GM23338 (cell line): Measurements from ENCODE around the gene ASPHD1. TPM values are rescaled to one million over a fixed set of nuclear protein-coding genes. Genes with fewer than 3 reads are reported as not detected.

Experiments
- ATAC-seq: fragments of 200-7000 bp; cut with Tn5 transposase; 3 replicates; pipeline ENCODE4 v1.9.1; 2020
- DNase-seq: peaks from one replicate; pipeline ENCODE4 v3.0.0-alpha.2; 2015; ENCODE audit warnings: low spot score
- H2AFZ ChIP-seq: fragments of 200-600 bp; sonication (generic); 2 replicates; pipeline ENCODE4 v1.8.0; 2016; ENCODE audit warnings: antibody characterized with exemption, mild to moderate bottlenecking, moderate library complexity
- H3F3A ChIP-seq: fragments of 200-600 bp; sonication (generic); replicated peaks from 2 replicates; pipeline ENCODE4 v1.8.0; 2017; ENCODE audit warnings: antibody characterized with exemption, mixed run types, low read depth
- H3K27ac ChIP-seq: fragments of 200-600 bp; sonication (generic); 2 replicates; pipeline ENCODE4 v1.6.1; 2016; ENCODE audit warnings: low read depth
- H3K27me3 ChIP-seq: fragments of 200-600 bp; sonication (generic); 2 replicates; pipeline ENCODE4 v1.8.0; 2016; ENCODE audit warnings: mild to moderate bottlenecking, mixed run types, moderate library complexity; ENCODE audit not compliant: insufficient read depth
- H3K36me3 ChIP-seq: fragments of 200-600 bp; sonication (generic); 2 replicates; pipeline ENCODE4 v1.8.0; 2016; ENCODE audit warnings: mild to moderate bottlenecking; ENCODE audit not compliant: insufficient read depth
- H3K4me1 ChIP-seq: fragments of 200-600 bp; sonication (generic); 2 replicates; pipeline ENCODE4 v1.8.0; 2016; ENCODE audit warnings: mild to moderate bottlenecking, moderate library complexity; ENCODE audit not compliant: insufficient read depth
- H3K4me2 ChIP-seq: fragments of 200-600 bp; sonication (generic); 2 replicates; pipeline ENCODE4 v1.7.1; 2017; ENCODE audit warnings: mixed run types
- H3K4me3 ChIP-seq: fragments of 200-600 bp; sonication (generic); 2 replicates; pipeline ENCODE4 v1.6.1; 2016; ENCODE audit warnings: mixed run types
- H3K79me2 ChIP-seq: fragments of 200-600 bp; sonication (generic); replicated peaks from 2 replicates; pipeline ENCODE4 v1.8.0; 2017; ENCODE audit warnings: mild to moderate bottlenecking; ENCODE audit not compliant: insufficient read depth
- H3K9me2 ChIP-seq: fragments of 200-600 bp; sonication (generic); 2 replicates; pipeline ENCODE4 v1.8.0; 2017; ENCODE audit not compliant: insufficient read depth
- H4K20me1 ChIP-seq: fragments of 200-600 bp; sonication (generic); replicated peaks from 2 replicates; pipeline ENCODE4 v1.8.0; 2017; ENCODE audit warnings: mild to moderate bottlenecking; ENCODE audit not compliant: insufficient read depth
- H3K27ac Mint-ChIP-seq: 2 replicates; pipeline ENCODE4 v1.8.0; 2020; ENCODE audit warnings: inconsistent platforms, mild to moderate bottlenecking, moderate library complexity, mixed read lengths
- H3K27me3 Mint-ChIP-seq: 3 replicates; pipeline ENCODE4 v1.8.0; 2022; ENCODE audit warnings: low read depth, mild to moderate bottlenecking, moderate library complexity, mixed read lengths, inconsistent platforms; ENCODE audit not compliant: insufficient read depth, poor library complexity
- H3K36me3 Mint-ChIP-seq: 3 replicates; pipeline ENCODE4 v1.8.0; 2021; ENCODE audit warnings: low read depth, mild to moderate bottlenecking, inconsistent platforms, moderate library complexity, mixed read lengths
- H3K4me1 Mint-ChIP-seq: 3 replicates; pipeline ENCODE4 v1.8.0; 2020; ENCODE audit warnings: mild to moderate bottlenecking, inconsistent platforms, mixed read lengths
- H3K4me3 Mint-ChIP-seq: 3 replicates; pipeline ENCODE4 v1.8.0; 2021; ENCODE audit warnings: moderate library complexity, mild to moderate bottlenecking, inconsistent platforms, mixed read lengths
- H3K9me3 Mint-ChIP-seq: 3 replicates; pipeline ENCODE4 v1.8.0; 2020; ENCODE audit warnings: moderate library complexity, mild to moderate bottlenecking, inconsistent platforms, mixed read lengths
- CREB1 ChIP-seq: fragments of 250-450 bp; sonication (Bioruptor Pico); IDR thresholded peaks from 2 replicates; pipeline ENCODE4 v1.5.0; 2020; ENCODE audit warnings: low read depth, mild to moderate bottlenecking, moderate library complexity
- CTCF ChIP-seq, 2 experiments: fragments of 200-600 bp in 1 of 2; sonication (generic) in 1 of 2; conservative IDR thresholded peaks; 2 replicates each; pipeline versions ENCODE4 v1.5.1 to v1.6.1; 2016 to 2017; ENCODE audit warnings: antibody characterized with exemption in 2 of 2, low read depth in 2 of 2, mild to moderate bottlenecking in 2 of 2, moderate library complexity in 1 of 2
- ETS1 ChIP-seq: IDR thresholded peaks from 2 replicates; pipeline ENCODE4 v1.6.1; 2016; ENCODE audit warnings: antibody characterized with exemption
- EZH2 ChIP-seq: fragments of 200-600 bp; sonication (generic); IDR thresholded peaks from one replicate; pipeline ENCODE4 v1.8.0; 2017; ENCODE audit warnings: antibody characterized with exemption, mild to moderate bottlenecking, low read depth; ENCODE audit not compliant: unreplicated experiment
- JUNB ChIP-seq: IDR thresholded peaks from one replicate; pipeline ENCODE4 v1.6.1; 2016; ENCODE audit warnings: antibody characterized with exemption; ENCODE audit not compliant: unreplicated experiment
- NANOG ChIP-seq: IDR thresholded peaks from 2 replicates; pipeline ENCODE4 v1.6.1; 2016; ENCODE audit warnings: antibody characterized with exemption, borderline replicate concordance
- POLR2AphosphoS5 ChIP-seq: IDR thresholded peaks from 2 replicates; pipeline ENCODE4 v1.6.1; 2016; ENCODE audit warnings: antibody characterized with exemption, low read depth
- REST ChIP-seq: IDR thresholded peaks from one replicate; pipeline ENCODE4 v1.6.1; 2018; ENCODE audit warnings: antibody characterized with exemption; ENCODE audit not compliant: unreplicated experiment
- STAT1 ChIP-seq: IDR thresholded peaks from one replicate; pipeline ENCODE4 v1.6.1; 2016; ENCODE audit warnings: antibody characterized with exemption; ENCODE audit not compliant: unreplicated experiment
- ZNF114 ChIP-seq: fragments of 250-450 bp; sonication (Bioruptor Pico); IDR thresholded peaks from 2 replicates; pipeline ENCODE4 v1.5.0; 2020; ENCODE audit warnings: mild to moderate bottlenecking, moderate library complexity
- polyA plus RNA-seq: library from polyadenylated mRNA; unstranded; fragments of >200 nt; fragmentation: Nextera tagmentation; extraction: Ambion mirVana; gene quantifications from 2 replicates; pipeline ENCODE4 v1.2.1, GENCODE V29; 2016
- total RNA-seq: library from RNA; depleted of rRNA; stranded (reverse); fragments of >200 nt; shearing (Covaris generic); gene quantifications from 2 replicates; pipeline ENCODE4 v1.2.3, GENCODE V29; 2014

The ASPHD1 gene
- total and polyA plus RNA-seq, 2 experiments from 2014 or later, result 15.5 to 20.6 TPM

- TF ChIP-seq EZH2, result no peak
- no peak for TF ChIP-seq REST
- no peak for TF ChIP-seq POLR2AphosphoS5
- no peak for TF ChIP-seq CREB1 (CRISPR knock-in tag)
- 0 out of 2 replicates have a peak, but pooled peaks cover 6% of the 10 kb centered on the region for H3F3A ChIP-seq
- peaks cover 18% of the 10 kb centered on the region for H3K36me3 Mint-ChIP-seq
- H4K20me1 ChIP-seq, result 0 out of 2 replicates have a peak, but pooled peaks cover 6% of the 10 kb centered on the region
- H3K4me3 ChIP-seq, result peak overlapping the region; percentile 97
- H3K27ac Mint-ChIP-seq, result no peak overlapping the region
- H3K36me3 ChIP-seq, result no peaks in the 10 kb centered on the region
- no peaks in the 10 kb centered on the region for H3K9me3 Mint-ChIP-seq
- H3K4me3 Mint-ChIP-seq, result peak overlapping the region; percentile 88
- peaks cover 18% of the 10 kb centered on the region for H3K27me3 Mint-ChIP-seq
- H2AFZ ChIP-seq, result no peak overlapping the region
- no peak for DNase-seq
- H3K27me3 ChIP-seq, result no peaks in the 10 kb centered on the region
- H3K4me1 ChIP-seq, result peaks cover 22% of the 10 kb centered on the region
- H3K27ac ChIP-seq, result no peak overlapping the region
- H3K4me1 Mint-ChIP-seq, result peaks cover 31% of the 10 kb centered on the region
- peaks cover 14% of the 10 kb centered on the region; the same call in 1 of the 2 replicates for H3K79me2 ChIP-seq
- H3K4me2 ChIP-seq, result peak overlapping the region; percentile 100
- H3K9me2 ChIP-seq, result no peaks in the 10 kb centered on the region
- ATAC-seq, result no peak
These were observed 1.3 kb downstream of the ASPHD1 start for GRCh38 chr16:29901607-29901945.

- peaks cover 15% of the 10 kb centered on the region for H3K36me3 Mint-ChIP-seq
- H3K4me1 Mint-ChIP-seq, result peaks cover 21% of the 10 kb centered on the region
- TF ChIP-seq EZH2, result no peak
- no peak for TF ChIP-seq CREB1 (CRISPR knock-in tag)
- no peak for TF ChIP-seq NANOG
- TF ChIP-seq CTCF (conservative IDR thresholded peaks at IDR 0.05; ENCODE audit: low read depth in 2 of 2), result no peak
- TF ChIP-seq POLR2AphosphoS5, result no peak
- TF ChIP-seq ETS1, result no peak
- TF ChIP-seq ZNF114 (CRISPR knock-in tag), result no peak
- no peak for TF ChIP-seq JUNB
- no peak for TF ChIP-seq STAT1
These were observed 3.3 kb downstream of the ASPHD1 start for GRCh38 chr16:29903590-29903989.

More at GRCh38 chr16:29903590-29903989, 3.3 kb downstream of the ASPHD1 start:
- Histone ChIP-seq H3F3A (0 out of 2 replicates have a peak, but pooled peaks cover 6% of the 10 kb centered on the region), H3K9me2 (no peaks in the 10 kb centered on the region), H3K36me3 (no peaks in the 10 kb centered on the region), H2AFZ (no peak overlapping the region), H3K4me2 (no peak overlapping the region), H3K4me3 (no peak overlapping the region), H3K4me1 (peaks cover 10% of the 10 kb centered on the region), H3K27ac (no peak overlapping the region), H4K20me1 (peaks cover 6% of the 10 kb centered on the region; the same call in 1 of the 2 replicates), H3K79me2 (peaks cover 14% of the 10 kb centered on the region; the same call in 1 of the 2 replicates), H3K27me3 (no peaks in the 10 kb centered on the region)
- Mint-ChIP-seq H3K4me3 (peak overlapping the region; percentile 9; the same call in 1 of the 3 replicates), H3K27ac (no peak overlapping the region; the same call in 1 of the 2 replicates), H3K27me3 (peaks cover 17% of the 10 kb centered on the region), H3K9me3 (no peaks in the 10 kb centered on the region)
- DNase-seq (no peak), ATAC-seq (no peak)
